ENCODE measurements around the gene BIK.

The BIK gene

DNA sequence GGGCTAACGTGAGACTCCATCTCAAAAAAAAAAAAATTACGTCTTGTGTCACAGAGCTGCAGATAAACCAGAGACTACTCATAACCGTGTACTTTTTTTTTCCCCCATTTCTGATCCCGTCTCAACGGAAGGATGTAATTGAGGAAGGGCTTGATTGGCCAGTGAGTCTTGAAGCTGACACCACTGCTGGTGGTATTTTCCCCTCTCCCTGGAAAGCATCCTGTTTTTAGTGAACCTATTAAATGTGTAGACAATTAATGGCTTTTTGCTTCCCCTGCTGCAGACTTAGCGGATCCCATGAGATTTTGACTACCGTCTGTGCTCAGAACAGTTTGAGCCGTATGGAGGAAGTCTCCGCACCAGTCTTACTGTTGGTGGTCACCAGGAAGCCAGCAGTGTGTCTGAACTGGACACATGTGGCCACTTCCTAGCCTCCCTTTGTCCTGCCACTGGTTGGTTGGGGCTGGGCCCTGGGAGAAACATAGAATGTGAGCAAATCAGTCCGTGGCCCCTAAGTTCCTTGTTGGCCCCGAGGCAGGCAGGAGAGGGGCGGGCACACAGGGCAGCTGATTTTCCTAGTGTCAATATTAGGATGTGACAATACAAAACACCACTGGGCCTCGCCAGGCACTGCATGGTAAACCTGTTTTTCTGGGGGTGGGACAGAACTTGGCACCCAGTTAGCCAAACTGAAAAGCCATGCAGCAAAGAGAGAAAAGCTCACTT lies 3.1 kb downstream of the BIK start:
- no peak overlapping the region for H3K4me3 ChIP-seq (ENCODE audit: low read depth, low read length)
- in situ Hi-C loops (cut with HindIII; ENCODE audit: low sequenced_read_pairs): no loop called here
- TF ChIP-seq CTCF (IDR thresholded peaks at IDR 0.05; ENCODE audit: low read depth, low read length): no peak
- DNase-seq (ENCODE audit: low read depth, low spot score): no peak

DNA sequence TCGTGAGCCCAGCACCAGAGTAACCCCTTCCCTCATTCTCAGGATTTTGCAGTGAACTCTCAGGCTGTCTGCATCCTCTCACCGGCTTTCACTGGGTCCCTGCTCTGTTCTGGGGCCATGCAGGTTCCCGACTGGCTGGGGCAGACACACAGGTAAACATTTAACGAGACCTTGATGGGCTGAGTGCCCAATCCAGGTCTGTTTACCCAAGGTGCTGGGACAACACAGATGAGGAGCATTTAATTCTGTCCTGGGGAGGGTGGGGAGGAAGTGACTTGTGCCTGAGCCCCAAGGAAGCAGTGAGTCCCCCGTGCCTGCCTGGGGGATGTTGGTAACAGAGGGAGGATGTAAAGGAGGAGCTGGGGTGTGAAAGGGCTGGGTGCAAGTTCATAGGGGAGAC lies 4.4 kb downstream of the BIK start:
- H3K4me3 ChIP-seq (ENCODE audit: low read depth, low read length): no peak overlapping the region
- DNase-seq (ENCODE audit: low read depth, low spot score): no peak
- in situ Hi-C loops (cut with HindIII; ENCODE audit: low sequenced_read_pairs): no loop called here
- TF ChIP-seq CTCF (IDR thresholded peaks at IDR 0.05; ENCODE audit: low read depth, low read length): no peak

DNA sequence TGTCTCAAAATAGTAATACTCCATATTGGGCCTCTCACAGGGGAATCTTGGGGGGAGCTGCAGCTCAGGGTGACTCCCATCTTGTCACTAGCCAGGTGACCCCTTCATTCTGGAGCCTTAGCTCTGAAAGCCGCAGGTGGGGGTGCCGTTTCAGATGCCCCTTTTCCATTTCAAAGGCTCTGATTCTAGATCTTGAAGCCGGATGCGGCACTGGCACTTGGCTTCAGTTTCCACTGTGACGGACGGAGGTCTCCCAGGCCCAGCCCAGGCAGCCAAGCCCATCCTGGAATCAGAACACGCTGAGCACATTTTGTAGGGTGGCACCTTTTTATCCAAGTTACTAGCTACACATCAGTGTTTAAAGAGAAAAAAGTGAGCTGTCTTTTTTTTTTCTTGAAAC lies 6.4 kb downstream of the BIK start:
- in situ Hi-C loops (cut with HindIII; ENCODE audit: low sequenced_read_pairs): no loop called here
- no peak for TF ChIP-seq CTCF (IDR thresholded peaks at IDR 0.05; ENCODE audit: low read depth, low read length)
- no peak overlapping the region for H3K4me3 ChIP-seq (ENCODE audit: low read depth, low read length)
- no peak for DNase-seq (ENCODE audit: low read depth, low spot score)

DNA sequence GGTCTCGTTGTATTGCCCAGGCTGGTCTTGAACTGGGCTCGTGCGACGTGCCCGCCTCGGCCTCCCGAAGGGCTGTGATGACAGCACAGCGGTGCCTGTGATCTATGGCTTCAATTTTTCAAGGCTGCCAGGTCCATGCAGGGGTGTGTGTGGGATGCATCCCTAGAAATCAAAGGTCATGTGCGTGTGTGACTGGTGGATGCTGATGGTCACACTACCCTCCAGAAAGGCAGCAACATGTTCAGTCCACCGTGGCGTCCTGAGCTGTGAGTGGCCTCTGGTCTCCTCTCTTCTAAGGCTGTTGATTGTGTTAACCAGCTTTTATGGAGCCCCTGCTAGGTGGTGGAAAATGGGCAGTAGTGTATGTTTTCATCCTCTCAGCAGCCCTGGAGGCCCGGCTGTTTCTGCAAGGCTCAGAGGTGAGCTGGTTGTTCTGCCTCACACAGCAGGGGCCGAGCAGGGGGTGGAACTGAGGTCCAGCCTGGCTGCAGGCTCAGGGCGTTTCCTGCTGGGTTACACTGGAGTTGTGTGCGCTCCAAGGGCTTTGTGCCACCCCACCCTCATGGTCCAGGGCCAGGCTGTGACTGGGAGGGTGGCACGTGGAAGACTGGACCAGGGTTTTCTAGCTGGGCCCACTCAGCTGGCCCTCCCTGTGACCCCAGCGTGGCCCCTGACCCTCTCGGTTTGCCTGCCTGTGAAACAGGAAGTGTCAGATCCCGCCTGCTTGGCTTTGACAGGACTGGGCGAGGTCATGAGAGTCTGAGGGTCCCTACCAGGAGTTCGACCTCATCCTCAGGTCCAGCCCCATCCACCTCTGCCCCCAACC lies 7.7 kb downstream of the BIK start:
- no peak for TF ChIP-seq CTCF (IDR thresholded peaks at IDR 0.05; ENCODE audit: low read depth, low read length)
- in situ Hi-C loops (cut with HindIII; ENCODE audit: low sequenced_read_pairs): no loop called here
- no peak for DNase-seq (ENCODE audit: low read depth, low spot score)
- H3K4me3 ChIP-seq (ENCODE audit: low read depth, low read length): no peak overlapping the region

DNA sequence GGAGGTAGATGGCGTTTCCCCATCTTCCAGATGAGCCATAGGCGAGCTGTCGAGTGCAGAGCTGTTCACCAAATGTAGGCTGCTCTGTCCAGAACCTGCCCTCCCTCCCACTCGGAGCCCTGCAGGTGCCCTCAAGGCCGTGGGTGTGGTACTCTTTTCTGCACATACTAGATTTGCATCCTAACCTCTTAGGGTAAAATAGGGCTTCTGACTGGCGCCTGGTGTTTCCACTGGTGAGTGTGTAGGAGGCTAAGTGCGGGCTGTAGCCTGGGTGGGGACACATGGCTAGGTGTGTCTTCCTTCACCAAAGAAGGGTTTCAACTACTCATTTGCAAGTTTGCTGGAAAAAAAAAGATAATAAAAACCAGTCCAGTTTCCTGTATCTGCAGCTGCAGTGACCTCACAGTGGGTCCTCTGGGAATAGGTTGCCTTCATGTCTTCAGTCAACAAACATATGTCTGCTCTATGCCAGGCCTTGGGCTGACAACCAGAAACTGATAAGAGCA lies 8.5 kb downstream of the BIK start:
- TF ChIP-seq CTCF (IDR thresholded peaks at IDR 0.05; ENCODE audit: low read depth, low read length): no peak
- in situ Hi-C loops (cut with HindIII; ENCODE audit: low sequenced_read_pairs): no loop called here
- no peak for DNase-seq (ENCODE audit: low read depth, low spot score)
- H3K4me3 ChIP-seq (ENCODE audit: low read depth, low read length): no peak overlapping the region

DNA sequence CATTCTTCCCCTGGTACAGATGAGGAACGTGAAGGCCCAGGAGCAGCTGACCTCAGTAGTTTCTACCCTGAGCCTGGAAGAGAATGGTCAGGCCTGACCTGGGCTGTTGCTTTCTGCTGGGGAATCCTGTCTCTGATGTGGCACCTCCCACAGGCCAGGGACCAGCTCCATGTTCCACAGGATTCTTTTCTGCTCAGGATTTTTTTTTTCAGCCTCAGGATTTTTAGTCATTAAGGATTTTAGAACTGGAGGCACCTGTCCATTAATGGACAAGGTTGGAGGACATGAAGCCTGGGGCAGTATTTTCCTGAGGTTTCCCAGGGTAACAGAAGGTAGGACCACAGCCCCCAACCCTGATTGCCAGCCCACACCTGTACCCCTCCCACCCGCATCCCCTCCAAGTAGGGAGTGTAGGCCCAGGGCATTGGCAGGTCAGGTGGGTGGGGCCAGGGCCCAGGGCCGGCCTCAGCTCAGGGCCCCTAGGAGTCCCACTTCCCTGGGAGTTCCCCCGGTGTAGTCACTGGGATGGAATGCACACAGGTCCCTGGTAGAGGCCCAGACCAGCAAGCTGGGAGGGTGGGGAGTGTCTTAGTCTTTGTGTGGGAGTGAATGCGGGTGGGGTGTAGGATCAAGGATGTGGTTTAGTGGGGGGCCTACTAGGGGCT lies 16.1 kb downstream of the BIK start:
- DNase-seq (ENCODE audit: low read depth, low spot score): peak; percentile 64
- in situ Hi-C loops (cut with HindIII; ENCODE audit: low sequenced_read_pairs): no loop called here
- H3K4me3 ChIP-seq (ENCODE audit: low read depth, low read length): no peak overlapping the region
- TF ChIP-seq CTCF (IDR thresholded peaks at IDR 0.05; ENCODE audit: low read depth, low read length): no peak
